ENCODE results near the gene TRIM37. TPM values are rescaled to one million over a fixed set of nuclear protein-coding genes. Genes with fewer than 3 reads are reported as not detected.

The TRIM37 gene
- total RNA-seq, 1 donor from 2014 or later = 24.8 TPM

DNA sequence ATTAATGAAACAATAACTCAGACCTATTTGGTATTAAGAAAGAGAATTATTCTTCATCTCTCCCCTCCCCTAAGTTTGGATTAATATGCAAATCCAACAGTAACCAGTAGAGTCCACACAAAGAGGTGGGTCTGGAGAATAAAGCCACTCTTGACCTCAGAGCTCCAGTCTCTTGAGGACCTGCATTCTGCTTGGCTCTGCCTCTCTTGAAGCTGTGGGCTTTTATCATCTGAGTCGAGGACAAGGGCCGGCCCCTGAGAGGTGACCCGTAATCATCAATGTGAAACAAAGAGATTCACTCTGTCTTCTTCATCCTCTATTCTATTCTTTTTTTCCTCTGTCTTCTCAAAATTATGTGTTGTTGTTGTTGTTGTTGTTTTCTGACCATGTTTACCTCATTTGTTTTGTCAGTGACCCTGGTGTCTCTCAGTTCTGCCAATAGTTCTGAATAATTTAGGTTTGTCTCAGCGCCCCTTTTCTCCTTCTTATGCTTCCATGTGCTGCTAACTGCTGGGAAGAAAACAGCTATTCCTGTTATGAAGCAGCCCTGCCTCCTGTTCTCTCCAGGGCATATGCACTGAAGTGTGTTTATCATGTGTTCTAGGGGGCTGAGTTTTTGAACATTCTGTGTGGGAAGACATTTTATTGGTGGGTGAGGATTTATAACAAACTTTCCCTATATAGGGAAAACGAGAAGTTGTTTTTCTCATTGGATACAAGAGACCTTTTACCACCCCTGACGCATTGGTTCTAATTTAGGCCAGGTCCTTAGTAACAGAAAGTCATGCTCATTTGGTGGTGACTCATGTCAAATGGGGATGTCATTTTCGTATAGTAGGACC is 135.8 kb downstream of the TRIM37 start:
- Mint-ChIP-seq H3K4me3 (ENCODE audit: unreplicated experiment) (no peak overlapping the region), H3K27me3 (ENCODE audit: unreplicated experiment) (no peaks in the 10 kb centered on the region), H3K36me3 (ENCODE audit: low read depth, unreplicated experiment) (no peaks in the 10 kb centered on the region), H3K27ac (ENCODE audit: unreplicated experiment) (no peak overlapping the region), H3K4me1 (ENCODE audit: unreplicated experiment) (peaks cover 2% of the 10 kb centered on the region), H3K9me3 (ENCODE audit: unreplicated experiment) (no peaks in the 10 kb centered on the region)
- DNase-seq (ENCODE audit: low spot score) = no peak
- TF ChIP-seq, protein P1, sequence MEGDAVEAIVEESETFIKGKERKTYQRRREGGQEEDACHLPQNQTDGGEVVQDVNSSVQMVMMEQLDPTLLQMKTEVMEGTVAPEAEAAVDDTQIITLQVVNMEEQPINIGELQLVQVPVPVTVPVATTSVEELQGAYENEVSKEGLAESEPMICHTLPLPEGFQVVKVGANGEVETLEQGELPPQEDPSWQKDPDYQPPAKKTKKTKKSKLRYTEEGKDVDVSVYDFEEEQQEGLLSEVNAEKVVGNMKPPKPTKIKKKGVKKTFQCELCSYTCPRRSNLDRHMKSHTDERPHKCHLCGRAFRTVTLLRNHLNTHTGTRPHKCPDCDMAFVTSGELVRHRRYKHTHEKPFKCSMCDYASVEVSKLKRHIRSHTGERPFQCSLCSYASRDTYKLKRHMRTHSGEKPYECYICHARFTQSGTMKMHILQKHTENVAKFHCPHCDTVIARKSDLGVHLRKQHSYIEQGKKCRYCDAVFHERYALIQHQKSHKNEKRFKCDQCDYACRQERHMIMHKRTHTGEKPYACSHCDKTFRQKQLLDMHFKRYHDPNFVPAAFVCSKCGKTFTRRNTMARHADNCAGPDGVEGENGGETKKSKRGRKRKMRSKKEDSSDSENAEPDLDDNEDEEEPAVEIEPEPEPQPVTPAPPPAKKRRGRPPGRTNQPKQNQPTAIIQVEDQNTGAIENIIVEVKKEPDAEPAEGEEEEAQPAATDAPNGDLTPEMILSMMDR (IDR thresholded peaks at IDR 0.05; ENCODE audit: unreplicated experiment) = no peak

DNA sequence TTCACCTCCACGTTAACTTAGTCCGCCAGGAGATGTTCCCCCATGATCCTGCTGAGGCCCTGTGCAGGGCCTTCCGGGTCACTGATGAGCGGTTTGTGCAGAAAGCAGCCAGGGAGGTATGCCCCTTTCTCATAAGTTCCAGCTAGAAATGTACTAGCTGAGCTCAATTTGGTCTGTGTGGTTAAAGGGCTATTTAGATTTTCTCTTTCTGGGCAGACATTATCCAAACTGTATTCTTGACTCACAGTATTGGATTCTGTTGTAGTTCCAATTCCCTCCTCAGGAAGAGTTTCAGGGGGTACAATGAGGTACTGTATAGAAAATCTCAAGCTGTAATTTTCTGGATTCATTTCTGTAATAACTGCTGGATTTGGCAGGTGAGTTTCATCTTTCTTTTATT is 137.1 kb downstream of the TRIM37 start:
- no peaks in the 10 kb centered on the region for H3K9me3 Mint-ChIP-seq (ENCODE audit: unreplicated experiment)
- no peak for DNase-seq (ENCODE audit: low spot score)
- no peaks in the 10 kb centered on the region for H3K27me3 Mint-ChIP-seq (ENCODE audit: unreplicated experiment)
- TF ChIP-seq, protein P1 (IDR thresholded peaks at IDR 0.05; ENCODE audit: unreplicated experiment) = no peak
- H3K4me3 Mint-ChIP-seq (ENCODE audit: unreplicated experiment) = no peak overlapping the region
- H3K36me3 Mint-ChIP-seq (ENCODE audit: low read depth, unreplicated experiment) = no peaks in the 10 kb centered on the region
- no peaks in the 10 kb centered on the region for H3K4me1 Mint-ChIP-seq (ENCODE audit: unreplicated experiment)
- no peak overlapping the region for H3K27ac Mint-ChIP-seq (ENCODE audit: unreplicated experiment)

DNA sequence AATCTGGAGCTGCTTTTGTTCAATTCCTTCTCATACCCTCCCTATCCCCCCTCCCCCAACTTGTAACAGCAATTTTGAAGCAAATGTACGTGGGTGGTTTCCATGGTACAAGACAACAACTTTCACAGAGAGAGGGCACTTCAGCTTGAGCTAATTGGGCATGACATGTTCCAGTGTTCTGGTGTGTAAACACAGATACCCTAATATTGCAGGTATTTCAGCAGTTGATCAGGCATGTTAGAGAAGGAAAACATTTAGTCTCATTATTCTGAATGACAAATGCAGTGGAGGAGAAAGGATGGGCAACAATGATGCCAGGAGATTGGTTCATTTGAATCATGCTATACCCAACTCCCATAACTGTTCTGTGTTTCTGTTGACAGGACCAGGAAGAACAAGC is 137.5 kb downstream of the TRIM37 start:
- H3K4me1 Mint-ChIP-seq (ENCODE audit: unreplicated experiment) = no peaks in the 10 kb centered on the region
- no peaks in the 10 kb centered on the region for H3K9me3 Mint-ChIP-seq (ENCODE audit: unreplicated experiment)
- H3K27ac Mint-ChIP-seq (ENCODE audit: unreplicated experiment) = no peak overlapping the region
- TF ChIP-seq, protein P1 (IDR thresholded peaks at IDR 0.05; ENCODE audit: unreplicated experiment) = no peak
- no peaks in the 10 kb centered on the region for H3K36me3 Mint-ChIP-seq (ENCODE audit: low read depth, unreplicated experiment)
- no peak overlapping the region for H3K4me3 Mint-ChIP-seq (ENCODE audit: unreplicated experiment)
- no peak for DNase-seq (ENCODE audit: low spot score)
- H3K27me3 Mint-ChIP-seq (ENCODE audit: unreplicated experiment) = no peaks in the 10 kb centered on the region

DNA sequence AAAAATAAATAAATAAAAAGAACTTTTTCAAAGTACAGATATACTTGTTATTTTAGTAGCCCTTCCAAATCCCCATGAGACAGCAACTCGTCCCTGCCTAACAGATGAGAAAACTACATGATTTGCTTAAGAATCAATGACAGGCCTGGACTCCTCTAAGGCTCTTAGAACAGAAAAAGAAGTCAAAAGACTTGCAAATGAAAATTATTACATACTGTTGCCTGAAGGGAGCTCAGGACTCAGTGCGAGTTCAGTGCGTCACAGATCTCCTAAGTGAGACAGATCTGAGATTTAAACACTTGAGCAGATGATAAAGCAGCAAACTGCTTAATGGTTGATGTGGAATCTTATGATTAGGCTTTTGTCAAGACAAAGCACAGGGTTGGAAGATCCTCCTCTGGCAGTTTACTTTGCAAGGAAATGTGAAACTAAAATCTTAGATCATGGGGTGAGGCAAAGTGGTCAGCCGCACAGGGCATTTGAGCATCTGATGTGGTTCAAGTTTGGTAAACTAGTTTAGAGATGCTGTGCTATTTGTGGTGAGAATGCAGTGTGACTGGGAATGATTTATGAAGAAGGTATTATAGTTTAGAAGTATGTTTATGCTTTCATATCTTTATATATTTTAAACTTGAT is 138.1 kb downstream of the TRIM37 start:
- Mint-ChIP-seq H3K9me3 (ENCODE audit: unreplicated experiment) (no peaks in the 10 kb centered on the region), H3K36me3 (ENCODE audit: low read depth, unreplicated experiment) (no peaks in the 10 kb centered on the region), H3K27ac (ENCODE audit: unreplicated experiment) (no peak overlapping the region), H3K27me3 (ENCODE audit: unreplicated experiment) (no peaks in the 10 kb centered on the region), H3K4me3 (ENCODE audit: unreplicated experiment) (no peak overlapping the region), H3K4me1 (ENCODE audit: unreplicated experiment) (no peaks in the 10 kb centered on the region)
- TF ChIP-seq, protein P1 (IDR thresholded peaks at IDR 0.05; ENCODE audit: unreplicated experiment) = no peak
- DNase-seq (ENCODE audit: low spot score) = no peak

DNA sequence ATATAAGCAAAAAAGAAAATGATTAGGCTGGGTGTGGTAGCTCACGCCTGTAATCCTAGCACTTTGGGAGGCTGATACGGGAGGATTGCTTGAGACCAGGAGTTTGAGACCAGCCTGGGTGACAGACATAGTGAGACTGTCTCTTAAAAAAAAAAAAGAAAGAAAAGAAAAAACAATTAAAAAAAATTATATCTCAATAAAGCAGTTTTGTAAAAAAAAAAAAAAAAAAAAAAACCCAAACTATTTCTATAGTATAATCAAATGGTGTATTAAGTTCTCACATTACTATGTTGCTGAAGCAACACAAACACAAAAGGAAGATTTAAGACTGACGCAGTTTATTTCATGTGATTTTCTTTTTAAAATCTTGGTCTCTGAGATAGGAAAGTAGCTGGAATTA is 140.5 kb downstream of the TRIM37 start:
- Mint-ChIP-seq H3K27ac (ENCODE audit: unreplicated experiment) (no peak overlapping the region), H3K4me1 (ENCODE audit: unreplicated experiment) (no peaks in the 10 kb centered on the region), H3K27me3 (ENCODE audit: unreplicated experiment) (no peaks in the 10 kb centered on the region), H3K36me3 (ENCODE audit: low read depth, unreplicated experiment) (no peaks in the 10 kb centered on the region), H3K4me3 (ENCODE audit: unreplicated experiment) (no peak overlapping the region), H3K9me3 (ENCODE audit: unreplicated experiment) (no peaks in the 10 kb centered on the region)
- no peak for DNase-seq (ENCODE audit: low spot score)
- TF ChIP-seq, protein P1 (IDR thresholded peaks at IDR 0.05; ENCODE audit: unreplicated experiment) = no peak
